Panc1 (cell line): Measurements from ENCODE around the gene ZDHHC11B. TPM values are rescaled to one million over a fixed set of nuclear protein-coding genes. Genes with fewer than 3 reads are reported as not detected.
"Not testable (repeated sequence)": the region's sequence is repeated elsewhere in the genome, so short reads cannot be mapped to it uniquely, and the experiment has no call there.

Experiments used
- ATAC-seq: fragments of 200-7000 bp; cut with Tn5 transposase; 2 replicates; pipeline ENCODE4 v1.9.1; 2020; ENCODE audit warnings: mild to moderate bottlenecking, moderate library complexity
- BruUV-seq: library from RNA; stranded (reverse); fragments of 400-500 nt; replicated peaks from 2 replicates; lab custom pipeline; 2021; lab: Mats Ljungman, UMichigan
- CTCF ChIA-PET: fragments of 300-600 bp; sonication (Branson Sonifier 250); formaldehyde crosslinking; loops from one replicate; lab custom pipeline; 2022; ENCODE audit warnings: antibody characterized with exemption; lab: Charles Lee
- POLR2A ChIA-PET: fragments of 300-600 bp; sonication (Branson Sonifier 250); formaldehyde crosslinking; loops from one replicate; lab custom pipeline; 2022; ENCODE audit warnings: antibody characterized with exemption; lab: Charles Lee
- DNase-seq: peaks from one replicate; pipeline ENCODE4 v3.0.0-alpha.2; 2010; ENCODE audit warnings: low read depth, low spot score
- H3K27ac ChIP-seq: 2 replicates; pipeline ENCODE4 v1.5.1; 2011; ENCODE audit warnings: mild to moderate bottlenecking, low read length, inconsistent platforms
- H3K27me3 ChIP-seq: fragments of 200-500 bp; sonication (Bioruptor generic); 2 replicates; pipeline ENCODE4 v1.6.0; 2014; ENCODE audit warnings: low read length, inconsistent platforms; ENCODE audit not compliant: control insufficient read depth, insufficient read depth
- H3K36me3 ChIP-seq: fragments of 200-500 bp; sonication (Bioruptor generic); 2 replicates; pipeline ENCODE4 v1.5.1; 2014; ENCODE audit warnings: inconsistent platforms, mild to moderate bottlenecking, low read length, moderate library complexity; ENCODE audit not compliant: control insufficient read depth, insufficient read depth
- H3K4me1 ChIP-seq: 2 replicates; pipeline ENCODE4 v1.5.1; 2011; ENCODE audit warnings: inconsistent platforms, mild to moderate bottlenecking, low read length, moderate library complexity; ENCODE audit not compliant: control insufficient read depth, insufficient read depth
- H3K4me3 ChIP-seq, 2 experiments: 2 replicates each; pipeline ENCODE4 v1.5.1; 2011 to 2012; ENCODE audit warnings: low read depth in 2 of 2, low read length in 2 of 2, mild to moderate bottlenecking in 2 of 2, inconsistent platforms in 1 of 2, moderate library complexity in 1 of 2
- H3K9me3 ChIP-seq: fragments of 200-500 bp; sonication (Bioruptor generic); 2 replicates; pipeline ENCODE4 v1.5.1; 2014; ENCODE audit warnings: low read depth, mild to moderate bottlenecking, inconsistent platforms, low read length, moderate library complexity; ENCODE audit not compliant: control insufficient read depth, insufficient read depth
- in situ Hi-C: cut with HindIII; loops from 2 replicates; pipeline ENCODE4 v1.10.0; 2016; ENCODE audit warnings: low sequenced_read_pairs, low pct_unique_long_range_greater_than_20kb
- intact Hi-C: fragments of 100-400 bp; cut with micrococcal nuclease; formaldehyde crosslinking; loops from one replicate; pipeline ENCODE4 v1.10.0; 2022; ENCODE audit not compliant: unreplicated experiment
- total RNA-seq: library from RNA; stranded (reverse); gene quantifications from one replicate; pipeline ENCODE4 v1.2.1, GENCODE V29; 2021; ENCODE audit not compliant: unreplicated experiment

The ZDHHC11B gene
- total RNA-seq, 1 experiment from 2014 or later, result 1.4 TPM

- H3K4me1 ChIP-seq, ATAC-seq, H3K4me3 ChIP-seq, BruUV-seq, DNase-seq, H3K27ac ChIP-seq, H3K9me3 ChIP-seq, CTCF ChIA-PET, POLR2A ChIA-PET, intact Hi-C loops, H3K27me3 ChIP-seq, H3K36me3 ChIP-seq, in situ Hi-C loops: not testable (repeated sequence)
Observed at GRCh38 chr5:713686-714085, 70.8 kb downstream of the ZDHHC11B start.

- DNase-seq, POLR2A ChIA-PET, CTCF ChIA-PET, in situ Hi-C loops, H3K4me3 ChIP-seq, BruUV-seq, H3K4me1 ChIP-seq, H3K27ac ChIP-seq, H3K36me3 ChIP-seq, intact Hi-C loops, ATAC-seq, H3K27me3 ChIP-seq, H3K9me3 ChIP-seq: not testable (repeated sequence)
Observed at GRCh38 chr5:708848-709517, 75.5 kb downstream of the ZDHHC11B start.

- H3K36me3 ChIP-seq, H3K27me3 ChIP-seq, H3K4me3 ChIP-seq, H3K9me3 ChIP-seq, H3K27ac ChIP-seq, POLR2A ChIA-PET, DNase-seq, in situ Hi-C loops, BruUV-seq, CTCF ChIA-PET, ATAC-seq, intact Hi-C loops, H3K4me1 ChIP-seq: not testable (repeated sequence)
Observed at GRCh38 chr5:708374-708773, 76.2 kb downstream of the ZDHHC11B start.

- H3K9me3 ChIP-seq, H3K27me3 ChIP-seq, intact Hi-C loops, DNase-seq, BruUV-seq, H3K4me3 ChIP-seq, H3K36me3 ChIP-seq, H3K27ac ChIP-seq, ATAC-seq, in situ Hi-C loops, H3K4me1 ChIP-seq, CTCF ChIA-PET, POLR2A ChIA-PET: not testable (repeated sequence)
Observed at GRCh38 chr5:706127-706526, 78.4 kb downstream of the ZDHHC11B start.

GRCh38 chr5:696753-697702, 87.5 kb downstream of the ZDHHC11B start:
- ATAC-seq, in situ Hi-C loops, intact Hi-C loops, H3K27ac ChIP-seq, H3K9me3 ChIP-seq, CTCF ChIA-PET, BruUV-seq, H3K27me3 ChIP-seq, H3K4me1 ChIP-seq, DNase-seq, POLR2A ChIA-PET, H3K36me3 ChIP-seq, H3K4me3 ChIP-seq: not testable (repeated sequence)

- ATAC-seq, POLR2A ChIA-PET, H3K27ac ChIP-seq, H3K4me1 ChIP-seq, DNase-seq, BruUV-seq, H3K4me3 ChIP-seq, intact Hi-C loops, H3K36me3 ChIP-seq, CTCF ChIA-PET, in situ Hi-C loops, H3K9me3 ChIP-seq, H3K27me3 ChIP-seq: not testable (repeated sequence)
Observed at GRCh38 chr5:696191-696590, 88.3 kb downstream of the ZDHHC11B start.

- H3K27me3 ChIP-seq, H3K9me3 ChIP-seq, in situ Hi-C loops, ATAC-seq, CTCF ChIA-PET, intact Hi-C loops, POLR2A ChIA-PET, BruUV-seq, H3K36me3 ChIP-seq, H3K27ac ChIP-seq, H3K4me3 ChIP-seq, H3K4me1 ChIP-seq, DNase-seq: not testable (repeated sequence)
Observed at GRCh38 chr5:695475-695874, 89.1 kb downstream of the ZDHHC11B start.
